K562 (cell line): ENCODE data around the gene FSTL1. TPM values are rescaled to one million over a fixed set of nuclear protein-coding genes. Genes with fewer than 3 reads are reported as not detected.

Experiments
- polyA plus RNA-seq, 8 experiments: library from polyadenylated mRNA; depleted of rRNA in 4 of 8; stranded (reverse) in 5 of 8; unstranded in 3 of 8; fragments of >200 nt; fragmentation: Nextera tagmentation in 2 of 8; fragmentation: Illumina TruSeq in 1 of 8; extraction: Ambion mirVana in 2 of 8; extraction: Trizol in 1 of 8; gene quantifications; 2 replicates each; pipeline versions ENCODE4 v1.2.1 to v1.2.3, GENCODE V29; 2011 to 2014; ENCODE audit warnings: inconsistent platforms in 1 of 8, missing spikeins in 1 of 8
- total RNA-seq, 7 experiments: library from RNA; depleted of rRNA in 6 of 7; stranded (reverse); fragments of >200 nt in 6 of 7; fragmentation: Illumina TruSeq in 2 of 7; extraction: Trizol in 2 of 7; gene quantifications; 2 replicates each; pipeline versions ENCODE4 v1.2.1 to v1.2.3, GENCODE V29; 2011 to 2021; ENCODE audit warnings: low replicate concordance in 1 of 7
- TF ChIP-seq, protein P1 (sequence below), 2 experiments: fragments of 450-650 bp; formaldehyde crosslinking in 1 of 2; IDR thresholded peaks; 2 replicates each; pipeline versions ENCODE4 v1.4.0 to v1.6.1; 2014 to 2020; ENCODE audit warnings: mild to moderate bottlenecking in 2 of 2, borderline replicate concordance in 1 of 2, low read depth in 1 of 2

FSTL1 gene
- total and polyA plus RNA-seq, 9 of the 15 experiments (the other 6 are each of a cell fraction or from before 2014, with no cell fraction given): 0.01 to 0.58 (median 0.08) TPM; not detected in 2

GRCh38 chr3:120435621-120436020 lies 15.2 kb downstream of the FSTL1 start (continued):
- TF ChIP-seq, protein P1, sequence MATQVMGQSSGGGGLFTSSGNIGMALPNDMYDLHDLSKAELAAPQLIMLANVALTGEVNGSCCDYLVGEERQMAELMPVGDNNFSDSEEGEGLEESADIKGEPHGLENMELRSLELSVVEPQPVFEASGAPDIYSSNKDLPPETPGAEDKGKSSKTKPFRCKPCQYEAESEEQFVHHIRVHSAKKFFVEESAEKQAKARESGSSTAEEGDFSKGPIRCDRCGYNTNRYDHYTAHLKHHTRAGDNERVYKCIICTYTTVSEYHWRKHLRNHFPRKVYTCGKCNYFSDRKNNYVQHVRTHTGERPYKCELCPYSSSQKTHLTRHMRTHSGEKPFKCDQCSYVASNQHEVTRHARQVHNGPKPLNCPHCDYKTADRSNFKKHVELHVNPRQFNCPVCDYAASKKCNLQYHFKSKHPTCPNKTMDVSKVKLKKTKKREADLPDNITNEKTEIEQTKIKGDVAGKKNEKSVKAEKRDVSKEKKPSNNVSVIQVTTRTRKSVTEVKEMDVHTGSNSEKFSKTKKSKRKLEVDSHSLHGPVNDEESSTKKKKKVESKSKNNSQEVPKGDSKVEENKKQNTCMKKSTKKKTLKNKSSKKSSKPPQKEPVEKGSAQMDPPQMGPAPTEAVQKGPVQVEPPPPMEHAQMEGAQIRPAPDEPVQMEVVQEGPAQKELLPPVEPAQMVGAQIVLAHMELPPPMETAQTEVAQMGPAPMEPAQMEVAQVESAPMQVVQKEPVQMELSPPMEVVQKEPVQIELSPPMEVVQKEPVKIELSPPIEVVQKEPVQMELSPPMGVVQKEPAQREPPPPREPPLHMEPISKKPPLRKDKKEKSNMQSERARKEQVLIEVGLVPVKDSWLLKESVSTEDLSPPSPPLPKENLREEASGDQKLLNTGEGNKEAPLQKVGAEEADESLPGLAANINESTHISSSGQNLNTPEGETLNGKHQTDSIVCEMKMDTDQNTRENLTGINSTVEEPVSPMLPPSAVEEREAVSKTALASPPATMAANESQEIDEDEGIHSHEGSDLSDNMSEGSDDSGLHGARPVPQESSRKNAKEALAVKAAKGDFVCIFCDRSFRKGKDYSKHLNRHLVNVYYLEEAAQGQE (IDR thresholded peaks at IDR 0.05; ENCODE audit: borderline replicate concordance): no peak
- TF ChIP-seq, protein P1 (CRISPR knock-in tag; IDR thresholded peaks at IDR 0.05; ENCODE audit: low read depth): no peak
